Measurements from ENCODE around the gene PHLPP1.

Gene PHLPP1

GRCh38 chr18:62777814-62778213 is 62.5 kb downstream of the PHLPP1 start:
- no peak overlapping the region for H2AFZ ChIP-seq (ENCODE audit: low read depth, low read length, severe bottlenecking)
- TF ChIP-seq EZH2phosphoT487 (conservative IDR thresholded peaks at IDR 0.05; ENCODE audit: low read length): no peak
- TF ChIP-seq CTCF (IDR thresholded peaks at IDR 0.05; ENCODE audit: insufficient read depth, low read length, poor library complexity, severe bottlenecking): no peak
- no peaks in the 10 kb centered on the region for H3K36me3 ChIP-seq (ENCODE audit: low read length)
- no peaks in the 10 kb centered on the region for H3K9me3 ChIP-seq (ENCODE audit: insufficient read depth, low read length)
- H3K4me2 ChIP-seq (ENCODE audit: low read depth, low read length, poor library complexity, severe bottlenecking): no peak overlapping the region
- H3K27me3 ChIP-seq (ENCODE audit: low read length): no peaks in the 10 kb centered on the region
- peaks cover 26% of the 10 kb centered on the region for H4K20me1 ChIP-seq (ENCODE audit: low read depth, low read length)
- no peaks in the 10 kb centered on the region for H3K9me2 ChIP-seq (replicated peaks; ENCODE audit: insufficient read depth, low read length)
- peaks cover 26% of the 10 kb centered on the region; the same call in 1 of the 2 replicates for H3K79me2 ChIP-seq (ENCODE audit: insufficient read depth, low read length)
- H3F3A ChIP-seq (ENCODE audit: insufficient read depth): no peaks in the 10 kb centered on the region
- H3K9ac ChIP-seq (ENCODE audit: low read length): no peak overlapping the region
- no peak overlapping the region for H3K27ac ChIP-seq (ENCODE audit: low read depth, low read length)
- H3K4me3 ChIP-seq (ENCODE audit: insufficient read depth, low read length, poor library complexity, severe bottlenecking): no peak overlapping the region

GRCh38 chr18:62778976-62779869 is 63.9 kb downstream of the PHLPP1 start:
- TF ChIP-seq EZH2phosphoT487 (conservative IDR thresholded peaks at IDR 0.05; ENCODE audit: low read length) (no peak), CTCF (IDR thresholded peaks at IDR 0.05; ENCODE audit: insufficient read depth, low read length, poor library complexity, severe bottlenecking) (no peak)
- Histone ChIP-seq H3K9me3 (ENCODE audit: insufficient read depth, low read length) (no peaks in the 10 kb centered on the region), H3K27ac (ENCODE audit: low read depth, low read length) (no peak overlapping the region), H3F3A (ENCODE audit: insufficient read depth) (no peaks in the 10 kb centered on the region), H3K79me2 (ENCODE audit: insufficient read depth, low read length) (peaks cover 32% of the 10 kb centered on the region; the same call in 1 of the 2 replicates), H3K36me3 (ENCODE audit: low read length) (no peaks in the 10 kb centered on the region), H3K9me2 (replicated peaks; ENCODE audit: insufficient read depth, low read length) (no peaks in the 10 kb centered on the region), H3K4me3 (ENCODE audit: insufficient read depth, low read length, poor library complexity, severe bottlenecking) (no peak overlapping the region), H2AFZ (ENCODE audit: low read depth, low read length, severe bottlenecking) (no peak overlapping the region), H3K9ac (ENCODE audit: low read length) (no peak overlapping the region), H3K4me2 (ENCODE audit: low read depth, low read length, poor library complexity, severe bottlenecking) (no peak overlapping the region), H4K20me1 (ENCODE audit: low read depth, low read length) (peaks cover 26% of the 10 kb centered on the region), H3K27me3 (ENCODE audit: low read length) (no peaks in the 10 kb centered on the region)

GRCh38 chr18:62781262-62781661 is 65.9 kb downstream of the PHLPP1 start:
- Histone ChIP-seq H3K79me2 (ENCODE audit: insufficient read depth, low read length) (peaks cover 38% of the 10 kb centered on the region; the same call in 1 of the 2 replicates), H3F3A (ENCODE audit: insufficient read depth) (no peaks in the 10 kb centered on the region), H3K9ac (ENCODE audit: low read length) (no peak overlapping the region), H3K4me2 (ENCODE audit: low read depth, low read length, poor library complexity, severe bottlenecking) (no peak overlapping the region), H3K27ac (ENCODE audit: low read depth, low read length) (no peak overlapping the region), H3K9me3 (ENCODE audit: insufficient read depth, low read length) (no peaks in the 10 kb centered on the region), H3K4me3 (ENCODE audit: insufficient read depth, low read length, poor library complexity, severe bottlenecking) (no peak overlapping the region), H3K9me2 (replicated peaks; ENCODE audit: insufficient read depth, low read length) (no peaks in the 10 kb centered on the region), H2AFZ (ENCODE audit: low read depth, low read length, severe bottlenecking) (no peak overlapping the region), H3K36me3 (ENCODE audit: low read length) (no peaks in the 10 kb centered on the region), H3K27me3 (ENCODE audit: low read length) (no peaks in the 10 kb centered on the region), H4K20me1 (ENCODE audit: low read depth, low read length) (peaks cover 33% of the 10 kb centered on the region)
- TF ChIP-seq EZH2phosphoT487 (conservative IDR thresholded peaks at IDR 0.05; ENCODE audit: low read length) (no peak), CTCF (IDR thresholded peaks at IDR 0.05; ENCODE audit: insufficient read depth, low read length, poor library complexity, severe bottlenecking) (no peak)
